Middle frontal gyrus (tissue), 1 donor: ENCODE data around the gene UBE2QL1.

Source experiments
- DNase-seq: peaks from one replicate; pipeline ENCODE4 v3.0.0-alpha.2; 2015; ENCODE audit warnings: low spot score; ENCODE audit errors: extremely low spot score

Gene UBE2QL1

DNA sequence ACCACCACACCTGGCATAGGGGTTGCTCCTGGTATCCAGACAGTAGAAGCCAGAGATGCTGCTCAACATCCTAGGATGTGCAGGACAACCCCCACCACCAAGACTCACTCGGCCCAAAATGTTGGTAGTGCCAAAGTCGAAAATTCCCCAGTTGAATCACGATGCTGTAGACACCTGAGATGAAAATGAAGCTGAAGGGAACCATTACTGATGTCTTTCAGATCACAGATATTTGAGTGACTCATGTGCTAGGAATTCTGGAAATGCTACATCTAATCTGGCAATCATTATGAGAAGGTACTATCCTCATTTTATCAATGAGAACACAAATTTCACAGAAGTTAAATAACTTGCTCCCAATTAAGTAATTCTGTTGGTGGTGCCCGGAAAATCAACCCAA, 21.0 kb upstream of the UBE2QL1 start:
- DNase-seq: no peak

DNA sequence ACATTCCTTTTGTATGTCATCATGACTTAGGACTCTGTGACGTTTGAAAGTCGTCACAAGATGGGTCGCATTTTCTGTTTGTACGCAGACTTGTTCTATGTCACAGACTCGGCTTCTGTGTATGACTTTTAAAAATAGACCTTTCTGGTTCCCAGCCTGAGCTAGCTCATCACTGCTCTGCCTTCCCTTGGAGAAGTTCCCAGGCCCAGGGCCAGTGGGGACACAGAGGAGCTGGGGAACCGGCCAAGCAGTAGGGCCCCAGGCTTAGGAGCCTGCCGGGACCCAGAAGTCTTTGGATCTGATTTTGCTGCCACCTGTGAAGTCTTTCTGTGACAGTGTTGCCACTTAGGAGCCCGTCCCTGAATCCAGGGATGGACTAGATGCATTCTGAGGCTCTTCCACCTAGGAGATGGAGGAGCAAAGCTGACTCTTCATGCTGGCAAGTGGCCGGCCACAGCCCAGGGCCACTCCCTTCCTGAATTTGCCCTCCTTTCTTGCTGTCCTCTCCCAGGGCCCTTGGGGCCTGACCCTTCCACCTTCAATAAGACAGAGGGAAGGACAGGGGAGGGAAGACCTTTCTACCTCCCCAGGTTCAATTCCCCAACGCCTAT, 18.1 kb upstream of the UBE2QL1 start:
- no peak for DNase-seq

DNA sequence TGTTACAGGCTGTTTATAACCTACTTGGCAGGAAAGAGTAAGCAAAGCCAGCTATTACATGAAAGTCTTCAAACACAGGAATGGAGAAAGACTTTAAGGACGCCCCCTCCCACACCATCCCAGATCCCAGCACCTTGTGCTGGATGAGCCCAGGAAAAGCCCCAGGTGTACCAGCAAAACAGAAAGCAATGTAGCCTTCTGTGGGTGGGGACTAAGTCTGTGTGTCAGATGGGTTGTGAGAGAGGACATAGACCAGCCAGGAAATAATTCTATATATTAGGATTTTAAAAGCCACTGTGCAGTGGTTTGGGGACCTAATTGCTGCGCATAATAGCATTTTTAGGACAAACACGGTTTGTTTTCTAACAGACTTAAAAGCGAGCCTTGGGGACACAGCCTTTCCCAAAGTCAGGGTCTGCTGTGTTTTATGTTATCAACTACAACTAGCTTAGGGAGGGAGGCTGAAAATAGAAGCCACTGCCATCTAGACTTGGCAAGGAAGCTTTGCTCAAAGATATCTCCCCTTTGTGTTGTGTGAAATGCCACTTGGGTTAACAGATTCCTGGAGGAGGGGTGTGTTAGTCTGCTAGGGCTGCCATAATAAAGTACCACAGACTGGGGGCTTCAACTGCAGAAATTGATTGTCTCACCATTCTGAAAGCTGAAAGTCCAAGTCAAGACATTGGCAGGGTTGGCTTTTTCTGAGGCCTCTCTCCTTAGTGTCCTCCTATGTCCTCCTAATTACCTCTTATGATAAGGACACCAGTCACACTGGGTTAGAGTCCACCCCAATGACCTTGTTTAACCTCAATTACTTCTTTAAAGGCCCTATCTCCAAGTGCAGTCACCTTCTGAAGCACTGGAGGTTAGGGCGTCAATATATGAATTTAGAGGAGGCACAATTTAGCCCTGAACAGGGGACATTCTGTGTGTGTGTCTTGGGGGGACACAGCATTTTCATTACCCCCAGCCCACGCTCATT, 17.2 kb upstream of the UBE2QL1 start:
- no peak for DNase-seq

DNA sequence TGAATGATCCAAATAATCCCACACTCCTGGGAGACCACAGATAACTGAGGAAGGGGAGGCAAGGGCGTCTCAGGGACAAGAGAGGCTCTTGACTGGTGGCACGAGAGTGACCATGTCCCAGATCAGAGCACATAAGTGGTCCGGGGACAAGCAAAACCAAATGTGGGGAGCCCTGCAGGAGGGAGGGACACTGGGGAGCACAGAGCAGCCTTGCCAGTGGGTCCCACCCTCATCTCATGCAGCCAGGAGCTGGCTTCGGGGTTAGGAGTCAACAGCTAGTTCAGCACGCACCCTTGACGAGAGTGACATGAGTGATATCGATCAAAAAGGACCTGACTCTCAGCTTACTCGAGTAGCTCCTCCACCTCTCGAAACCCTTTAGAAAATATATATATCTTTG, 16.5 kb upstream of the UBE2QL1 start:
- no peak for DNase-seq

DNA sequence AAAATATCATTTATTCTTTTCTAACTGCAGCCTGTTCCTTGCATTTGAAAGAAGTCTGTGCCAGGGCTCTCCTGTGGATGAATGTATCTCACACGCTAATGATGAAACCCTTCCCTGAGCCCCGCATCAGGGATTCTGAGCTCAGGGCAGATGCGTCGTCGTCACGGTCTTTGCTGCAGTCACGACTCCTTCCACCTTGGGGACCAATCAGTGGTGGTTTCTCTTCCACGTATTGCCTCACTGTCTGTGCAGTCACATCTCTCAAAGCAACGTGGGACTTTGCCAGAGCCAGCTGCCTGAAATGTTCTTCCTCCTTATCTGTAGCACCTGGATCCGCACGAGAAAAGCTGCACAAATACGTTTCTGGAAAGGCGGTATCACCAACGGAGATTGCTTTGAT, 13.9 kb upstream of the UBE2QL1 start:
- no peak for DNase-seq

DNA sequence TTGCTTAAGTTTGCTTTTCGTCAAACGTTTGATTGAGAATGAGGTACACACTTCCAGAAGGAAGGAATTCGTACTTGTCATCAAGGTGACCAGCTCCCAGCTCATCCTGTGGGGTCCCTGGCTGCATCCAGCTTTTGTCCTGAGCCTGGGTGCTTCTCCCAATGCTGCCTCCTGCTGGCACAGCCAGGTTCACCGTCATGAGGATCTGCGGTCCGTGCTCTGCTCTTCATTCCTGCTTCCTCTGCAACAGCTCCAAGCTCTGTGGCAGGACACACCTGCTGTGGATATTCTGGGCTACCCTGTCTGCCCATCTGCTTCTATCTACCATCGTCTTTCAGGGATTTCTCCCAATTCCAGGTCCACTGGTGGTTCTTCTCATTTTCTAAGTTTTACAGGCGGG, 13.3 kb upstream of the UBE2QL1 start:
- DNase-seq: no peak

DNA sequence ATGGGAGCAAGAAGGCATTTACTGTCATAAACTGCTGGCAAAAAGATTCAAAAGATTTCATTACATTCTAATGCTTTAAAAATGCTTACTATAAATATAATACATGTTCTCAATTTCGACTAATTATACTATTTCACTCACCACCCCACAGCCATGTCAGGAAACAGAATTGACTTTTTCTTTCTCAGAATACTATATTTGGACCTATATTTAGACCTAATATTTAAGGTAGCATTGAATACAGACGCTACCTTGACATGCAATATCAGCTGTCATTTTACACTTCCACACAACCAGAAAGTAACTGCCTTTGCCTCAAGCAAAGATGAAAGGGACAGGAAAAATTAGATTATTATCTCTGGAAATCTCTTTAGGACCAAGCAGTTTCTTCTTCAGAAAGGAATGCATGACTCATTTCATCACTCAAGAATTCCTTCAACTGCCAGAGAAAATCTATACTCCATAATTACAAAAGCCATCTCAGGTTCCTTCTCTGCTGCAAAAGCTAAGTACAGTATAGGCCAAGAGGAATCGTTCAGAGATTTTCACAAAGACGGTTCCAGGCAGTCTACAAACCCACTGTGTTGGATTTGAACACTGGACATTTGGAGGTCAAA, 11.8 kb upstream of the UBE2QL1 start:
- DNase-seq: no peak

DNA sequence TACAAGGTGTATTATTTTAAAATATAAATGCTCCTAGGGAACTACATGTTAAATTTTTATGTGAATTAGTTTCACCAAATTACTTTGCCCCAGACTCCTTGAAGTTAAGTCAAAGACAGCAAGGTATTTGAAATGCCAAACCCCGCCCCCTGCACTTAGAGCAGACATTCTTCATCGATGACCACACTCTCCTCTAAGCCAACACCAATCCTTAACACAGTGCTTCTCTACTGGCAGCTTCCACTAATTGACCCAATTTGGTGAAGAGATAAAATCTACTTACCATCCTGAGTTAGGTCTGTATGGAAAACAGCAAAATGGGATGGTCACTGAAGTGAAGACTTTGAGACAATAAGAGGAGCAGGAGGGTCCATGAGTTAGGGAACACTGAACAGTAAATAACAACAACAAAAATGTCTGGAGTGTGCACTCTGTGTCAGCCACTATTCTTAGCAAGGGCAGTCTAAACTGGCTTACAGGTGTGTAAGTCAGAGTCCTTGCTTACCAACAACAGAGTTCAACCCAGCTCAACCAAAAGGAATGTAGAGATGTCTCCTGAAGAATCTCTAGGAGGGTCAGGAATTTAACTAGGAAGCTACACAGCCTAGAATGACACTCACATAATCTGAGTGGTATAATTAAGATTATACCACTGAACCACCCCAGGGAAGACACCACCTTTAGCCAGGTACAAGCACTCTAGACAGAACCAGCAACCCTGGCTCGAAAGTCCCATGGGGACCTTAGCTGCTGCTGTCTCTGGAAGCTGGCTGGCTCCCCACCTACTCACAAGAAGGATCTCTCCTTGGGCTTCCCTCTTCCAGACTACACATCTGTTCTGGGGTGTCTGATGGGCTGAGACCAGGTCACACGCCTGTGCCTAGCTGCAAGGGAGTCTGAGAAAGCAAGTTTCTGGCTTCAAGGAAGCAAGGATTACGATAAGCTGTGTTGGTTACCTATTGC, 8.8 kb upstream of the UBE2QL1 start:
- DNase-seq: no peak

DNA sequence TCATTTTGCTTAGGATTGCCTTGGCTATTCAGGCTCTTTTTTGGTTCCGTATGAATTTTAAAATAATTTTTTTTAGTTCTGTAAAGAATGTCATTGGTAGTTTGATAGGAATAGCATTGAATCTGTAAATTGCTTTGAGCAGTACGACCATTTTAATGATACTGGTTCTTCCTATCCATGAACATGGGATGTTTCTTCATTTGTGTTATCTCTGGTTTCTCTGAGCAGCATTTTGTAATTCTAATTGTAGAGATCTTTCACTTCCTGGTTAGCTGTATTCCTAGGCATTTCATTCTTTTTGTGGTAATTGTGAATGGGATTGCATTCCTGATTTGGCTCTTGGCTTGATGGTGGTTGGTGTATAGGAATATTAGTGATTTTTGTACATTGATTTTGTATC, 6.3 kb upstream of the UBE2QL1 start:
- no peak for DNase-seq

DNA sequence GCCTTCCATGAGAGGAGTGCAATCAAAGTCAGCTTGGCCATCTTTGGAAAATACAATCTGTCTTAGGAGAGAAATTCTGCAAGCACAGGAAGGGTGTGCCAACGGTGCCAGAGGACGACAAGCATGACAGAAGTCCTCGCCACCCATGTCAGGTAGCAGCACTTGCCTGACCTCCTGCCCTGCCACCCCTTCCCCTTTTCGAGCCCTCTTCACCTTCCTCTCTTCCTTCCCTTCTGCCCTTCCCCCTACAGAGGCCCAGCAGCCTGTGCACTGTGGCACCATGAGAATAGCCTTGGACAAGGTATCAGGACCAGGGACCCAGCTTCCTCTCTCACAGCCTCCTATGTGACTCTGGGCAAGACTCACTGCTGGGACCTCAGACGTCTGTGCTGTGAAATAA, 5.3 kb upstream of the UBE2QL1 start:
- DNase-seq: no peak

DNA sequence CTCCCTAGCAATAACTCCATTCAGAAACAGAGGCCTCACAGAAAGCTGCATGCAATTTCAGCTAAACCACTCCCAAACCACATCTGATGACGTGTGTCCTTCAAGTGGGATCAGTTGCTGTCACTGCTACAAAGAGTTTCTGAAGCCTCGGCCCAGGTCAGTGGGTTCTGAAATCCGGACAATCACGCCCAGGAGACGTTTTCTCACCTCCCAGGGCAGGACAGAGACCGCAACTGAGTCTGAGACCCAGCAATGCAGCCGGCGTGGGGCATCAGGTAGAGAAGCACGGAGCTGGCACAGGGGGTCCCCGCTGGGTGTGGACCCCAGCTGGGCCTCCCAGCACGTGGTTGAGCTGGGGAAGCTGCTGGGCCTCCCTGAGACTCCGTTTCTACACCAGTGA, 2.6 kb upstream of the UBE2QL1 start:
- DNase-seq: no peak

DNA sequence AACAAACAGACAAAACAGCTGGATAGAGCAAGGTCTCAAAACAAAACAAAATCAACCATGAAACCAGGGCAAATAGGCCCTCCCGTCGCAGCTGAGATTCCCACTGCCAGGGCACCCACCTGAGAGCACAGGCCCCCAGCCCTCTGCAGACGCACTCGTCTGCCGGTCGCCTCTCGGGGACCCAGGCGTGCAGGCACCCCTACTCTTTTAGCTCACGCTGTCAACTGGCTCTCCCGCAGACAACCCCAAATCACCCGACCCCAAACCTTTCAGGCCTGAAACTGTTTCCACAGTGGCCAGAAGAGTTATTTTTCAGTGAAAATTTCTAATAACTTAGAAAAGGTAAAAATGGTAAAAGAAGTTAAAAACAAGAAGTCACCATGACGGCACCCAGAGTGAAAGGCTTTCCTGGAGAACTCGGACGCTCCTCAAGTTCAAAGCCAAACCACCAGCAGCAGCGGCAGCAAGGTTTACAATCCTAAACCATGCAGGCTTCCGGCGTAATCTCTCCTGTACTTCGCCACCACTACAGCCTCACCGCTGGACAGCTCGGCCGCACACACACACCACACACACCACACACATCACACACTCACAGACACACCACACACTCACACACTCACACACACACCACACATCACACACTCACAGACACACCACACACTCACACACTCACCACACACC, 1.9 kb upstream of the UBE2QL1 start:
- no peak for DNase-seq

DNA sequence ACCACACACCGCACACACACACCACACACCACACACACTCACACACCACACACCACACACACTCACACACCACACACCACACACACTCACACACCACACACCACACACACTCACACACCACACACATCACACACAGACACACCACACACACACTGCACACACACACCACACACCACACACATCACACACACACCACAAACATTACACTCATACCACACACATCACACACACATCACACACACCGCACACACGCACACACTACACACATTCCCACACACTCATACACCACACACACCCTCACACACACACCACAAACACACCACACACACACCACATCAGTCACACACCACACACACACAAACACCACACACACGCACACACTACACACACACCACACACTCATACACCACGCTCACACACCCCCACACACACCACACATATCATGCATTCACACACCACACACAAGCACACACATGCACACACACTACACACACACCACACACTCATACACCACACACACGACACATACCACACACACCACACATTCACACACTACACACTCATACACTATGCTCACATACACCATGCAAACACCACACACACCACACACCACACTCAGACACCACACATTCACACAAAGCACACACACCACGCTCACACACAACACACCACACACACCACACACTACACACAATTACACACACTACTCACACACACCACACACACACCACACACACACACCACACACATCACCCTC, 1.1 kb upstream of the UBE2QL1 start:
- DNase-seq: no peak

DNA sequence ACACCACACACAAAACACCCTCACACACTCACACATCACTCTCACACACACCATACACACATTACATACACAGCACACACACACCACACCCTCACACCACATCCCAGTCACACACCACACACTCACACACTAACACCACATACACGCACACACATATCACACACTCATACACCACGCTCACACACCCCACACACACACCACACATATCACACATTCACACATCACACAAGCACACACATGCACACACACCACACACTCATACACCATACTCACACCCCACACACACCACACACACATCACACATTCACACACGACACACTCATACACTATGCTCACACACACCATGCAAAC, 543 bp upstream of the UBE2QL1 start:
- no peak for DNase-seq

DNA sequence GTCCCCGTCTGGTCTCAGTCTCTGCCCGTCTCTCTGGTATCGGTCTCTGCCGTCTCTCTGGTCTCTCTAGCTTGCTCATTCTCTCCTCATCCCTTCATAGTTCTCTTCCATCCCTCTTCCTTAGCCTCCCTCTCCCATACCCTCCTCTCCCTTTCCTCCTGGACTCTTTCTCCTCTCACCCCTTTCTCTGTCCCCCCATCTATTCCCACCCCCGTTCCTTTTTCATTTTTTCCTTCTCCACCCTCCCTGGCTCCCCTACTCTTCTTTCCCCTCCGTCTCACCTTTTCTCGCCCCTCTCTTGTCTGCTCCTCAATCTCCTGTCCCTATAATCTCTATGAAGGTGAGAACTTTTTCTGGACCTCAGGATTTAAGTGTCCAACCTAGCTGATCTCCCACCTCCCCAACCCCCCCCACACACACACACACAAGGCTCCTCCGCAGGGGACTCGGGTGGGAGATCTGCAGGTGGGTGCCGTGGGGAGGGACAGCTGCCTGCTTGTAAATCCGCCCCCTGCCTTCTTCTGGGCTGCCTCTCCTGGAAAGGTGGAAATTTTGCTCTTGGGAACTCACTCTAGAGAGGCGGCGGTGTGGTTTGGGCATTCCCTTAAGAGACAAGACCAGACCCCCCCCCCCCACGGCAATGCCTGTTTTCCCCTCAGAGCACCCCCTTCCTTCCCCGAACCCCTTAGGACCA, 953 bp downstream of the UBE2QL1 start:
- DNase-seq: no peak

DNA sequence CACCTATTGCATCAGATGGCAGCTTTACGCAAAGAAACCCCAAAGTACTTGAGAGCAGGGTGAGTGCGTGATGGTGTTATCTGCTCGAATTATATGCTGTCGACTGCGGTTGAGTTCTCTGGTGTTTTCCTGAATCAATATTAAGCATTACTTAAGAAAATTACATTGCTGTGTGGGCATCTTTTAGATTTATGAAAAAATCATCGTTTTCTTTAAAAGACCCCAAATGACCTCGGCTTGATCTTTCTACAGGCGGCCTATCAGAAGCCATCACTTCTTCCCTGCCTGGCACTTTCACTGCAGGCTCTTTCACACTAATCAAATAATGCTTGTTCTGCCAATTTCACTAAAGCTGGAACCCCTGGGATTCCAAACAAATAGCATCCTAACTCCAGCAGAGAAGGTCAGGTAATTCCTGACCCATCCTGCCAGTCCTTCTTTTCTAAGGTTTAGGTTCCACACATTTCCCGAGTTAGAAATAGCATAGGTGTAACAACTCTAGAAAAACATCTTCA, 1.7 kb downstream of the UBE2QL1 start:
- DNase-seq: no peak

DNA sequence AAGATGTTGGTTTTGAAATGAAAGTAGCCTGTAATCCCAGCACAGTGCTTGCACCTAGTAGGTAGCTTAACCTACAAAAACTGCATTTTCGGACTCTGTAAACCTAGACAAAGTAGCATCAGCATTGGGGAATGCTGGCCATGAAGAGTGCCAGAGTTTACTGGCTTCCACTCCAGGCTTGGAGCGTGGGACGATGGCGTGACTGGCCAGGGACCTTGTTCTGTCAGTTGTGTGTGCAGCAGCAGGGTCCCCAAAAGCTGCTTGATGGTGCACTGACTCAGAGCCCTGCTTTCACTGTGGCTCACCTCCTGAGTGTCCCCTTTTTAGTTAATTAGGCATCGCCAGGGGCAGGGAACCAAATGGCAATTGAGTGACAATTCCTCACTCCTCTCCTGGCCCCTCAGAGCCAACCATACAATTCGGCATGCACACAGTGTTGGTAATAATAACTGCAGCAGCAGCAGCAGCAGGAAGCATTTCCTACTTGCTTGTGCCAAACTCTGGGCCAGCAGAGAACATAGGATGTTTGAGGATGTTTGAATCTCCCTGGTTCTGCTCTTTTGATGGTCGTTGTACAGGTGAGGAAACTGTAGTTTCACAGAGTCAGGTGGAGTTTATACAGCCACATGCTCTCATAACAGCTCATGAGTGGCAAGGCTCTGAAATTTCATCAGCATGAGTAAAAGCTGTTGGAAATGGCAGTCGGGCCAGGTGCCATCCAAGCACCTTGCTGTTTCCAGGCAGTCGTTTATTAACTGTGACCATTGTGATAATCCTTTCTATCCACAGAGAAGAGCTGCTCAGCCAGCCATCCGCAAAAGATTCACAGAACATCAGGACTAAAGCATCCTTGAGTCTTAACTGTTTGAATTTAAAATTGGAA, 4.2 kb downstream of the UBE2QL1 start:
- no peak for DNase-seq

DNA sequence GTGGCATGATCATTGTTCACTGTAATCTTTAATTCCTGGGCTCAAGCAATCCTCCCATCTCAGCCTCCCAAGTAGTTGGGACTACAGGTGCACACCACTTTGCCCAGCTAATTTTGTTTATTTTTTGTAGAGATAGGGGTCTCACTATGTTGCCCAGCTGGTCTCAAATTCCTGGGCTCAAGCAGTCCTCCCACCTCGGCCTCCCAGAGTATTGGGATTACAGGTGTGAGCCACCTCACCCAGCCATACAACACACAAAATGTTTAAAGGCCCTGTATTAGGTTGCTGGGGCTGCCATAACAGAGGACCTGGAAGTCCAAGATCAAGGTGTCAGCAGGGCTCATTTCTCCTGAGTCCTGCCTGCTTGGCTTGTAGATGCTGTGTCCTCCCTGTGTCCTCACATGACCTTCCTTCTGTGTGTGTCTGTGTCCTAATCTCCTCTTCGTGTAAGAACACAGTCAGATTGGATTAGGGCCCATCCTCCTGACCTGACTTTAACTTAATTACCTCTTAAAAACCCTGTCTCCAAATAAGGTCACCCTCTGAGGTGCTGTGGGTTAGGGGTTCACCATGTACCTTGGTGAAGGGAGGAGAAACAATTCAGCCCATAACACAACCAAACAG, 5.4 kb downstream of the UBE2QL1 start:
- no peak for DNase-seq
